ENCODE data around the gene SBSN.

DNA sequence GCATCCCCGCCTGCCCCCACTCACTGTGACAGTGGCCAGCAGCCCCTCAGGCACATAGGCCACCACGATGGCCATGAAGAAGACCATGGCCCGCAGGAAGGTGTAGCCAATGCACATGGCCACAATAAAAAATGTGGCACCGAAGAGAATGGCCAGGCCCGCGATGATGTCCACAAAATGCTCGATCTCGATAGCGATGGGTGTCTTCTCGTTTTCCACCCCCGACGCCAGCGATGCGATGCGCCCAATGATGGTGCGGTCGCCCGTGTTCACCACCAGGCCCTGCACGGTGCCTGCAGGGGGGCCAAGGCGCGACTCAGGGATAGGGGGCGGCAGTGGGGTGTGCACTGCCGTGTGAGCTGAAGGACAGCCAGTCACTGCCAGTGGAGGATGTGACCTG lies 31.7 kb upstream of the SBSN start:
- TF ChIP-seq, protein P1, sequence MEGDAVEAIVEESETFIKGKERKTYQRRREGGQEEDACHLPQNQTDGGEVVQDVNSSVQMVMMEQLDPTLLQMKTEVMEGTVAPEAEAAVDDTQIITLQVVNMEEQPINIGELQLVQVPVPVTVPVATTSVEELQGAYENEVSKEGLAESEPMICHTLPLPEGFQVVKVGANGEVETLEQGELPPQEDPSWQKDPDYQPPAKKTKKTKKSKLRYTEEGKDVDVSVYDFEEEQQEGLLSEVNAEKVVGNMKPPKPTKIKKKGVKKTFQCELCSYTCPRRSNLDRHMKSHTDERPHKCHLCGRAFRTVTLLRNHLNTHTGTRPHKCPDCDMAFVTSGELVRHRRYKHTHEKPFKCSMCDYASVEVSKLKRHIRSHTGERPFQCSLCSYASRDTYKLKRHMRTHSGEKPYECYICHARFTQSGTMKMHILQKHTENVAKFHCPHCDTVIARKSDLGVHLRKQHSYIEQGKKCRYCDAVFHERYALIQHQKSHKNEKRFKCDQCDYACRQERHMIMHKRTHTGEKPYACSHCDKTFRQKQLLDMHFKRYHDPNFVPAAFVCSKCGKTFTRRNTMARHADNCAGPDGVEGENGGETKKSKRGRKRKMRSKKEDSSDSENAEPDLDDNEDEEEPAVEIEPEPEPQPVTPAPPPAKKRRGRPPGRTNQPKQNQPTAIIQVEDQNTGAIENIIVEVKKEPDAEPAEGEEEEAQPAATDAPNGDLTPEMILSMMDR (IDR thresholded peaks at IDR 0.05) = no peak
- TF ChIP-seq POLR2A (IDR thresholded peaks at IDR 0.05) = no peak
